ENCODE measurements around the gene ADCY1. TPM values are rescaled to one million over a fixed set of nuclear protein-coding genes. Genes with fewer than 3 reads are reported as not detected.

ADCY1 gene
- total and polyA plus RNA-seq, 2 donors (not counting 3 experiments of a cell fraction or from before 2014, with no cell fraction given) = 0.52 to 1.6 TPM

- FAIRE-seq (no peak), DNase-seq (ENCODE audit: low read depth, low spot score) (no peak)
- intact Hi-C loops (cut with micrococcal nuclease) = loop anchor here (10.0 kb wide), 1 partner anchor 268 kb away; no protein-coding TSS in a partner anchor
- no peak overlapping the region for H3K4me3 ChIP-seq (replicated peaks in 1 of 3; ENCODE audit: insufficient read depth in 1 of 3, low read depth in 1 of 3, low read length in 3 of 3)
- H3K9ac ChIP-seq (replicated peaks; ENCODE audit: extremely low read depth, insufficient read depth, low read length) = no peak overlapping the region
- H3K4me1 ChIP-seq (ENCODE audit: control insufficient read depth, extremely low read depth, insufficient read depth, low read length) = no peaks in the 10 kb centered on the region
- POLR2A ChIA-PET = no interaction called here
- dilution Hi-C loops (cut with MboI; ENCODE audit: extremely low pct_ligation_motif_present, low sequenced_read_pairs) = no loop called here
- H3K27me3 ChIP-seq (ENCODE audit: control insufficient read depth in 2 of 2, insufficient read depth in 2 of 2, low read length in 2 of 2) = peaks cover 0 to 2% of the 10 kb centered on the region in 2 experiments
- H3K27ac ChIP-seq (ENCODE audit: insufficient read depth, low read depth, low read length) = no peak overlapping the region
- no peaks in the 10 kb centered on the region for H3K9me1 ChIP-seq (replicated peaks; ENCODE audit: control insufficient read depth, extremely low read depth, insufficient read depth, low read length)
- no peak overlapping the region for H2AFZ ChIP-seq (ENCODE audit: low read depth, low read length)
- H3K36me3 ChIP-seq (ENCODE audit: control insufficient read depth in 2 of 2, extremely low read depth in 1 of 2, insufficient read depth in 2 of 2, low read length in 2 of 2) = no peaks in the 10 kb centered on the region
- no peak overlapping the region for H3K4me2 ChIP-seq (ENCODE audit: insufficient read depth, low read length)
- CTCF ChIA-PET = interaction anchor here (0.6 kb wide), 1 partner anchor 1050 kb away, joined by 3 read pairs; no protein-coding TSS in a partner anchor
- no peaks in the 10 kb centered on the region for H4K20me1 ChIP-seq (replicated peaks; ENCODE audit: control insufficient read depth, extremely low read depth, insufficient read depth, low read length)
- H3K79me2 ChIP-seq (ENCODE audit: control insufficient read depth, insufficient read depth, low read length) = no peaks in the 10 kb centered on the region
- no TSS peak for BruUV-seq (replicated peaks)
- H3K9me3 ChIP-seq (replicated peaks; ENCODE audit: control insufficient read depth, insufficient read depth, low read length) = no peaks in the 10 kb centered on the region
- TF ChIP-seq JUN (IDR thresholded peaks at IDR 0.05; ENCODE audit: borderline replicate concordance, insufficient read depth, insufficient read length, low read depth) (no peak), EZH2 (IDR thresholded peaks at IDR 0.05; ENCODE audit: borderline replicate concordance, low read depth, low read length, severe bottlenecking) (no peak), POLR2A (IDR thresholded peaks at IDR 0.05; ENCODE audit: low read depth, low read length) (no peak), FOS (IDR thresholded peaks at IDR 0.05; ENCODE audit: borderline replicate concordance, insufficient read depth, low read length) (no peak), MYC (IDR thresholded peaks at IDR 0.05; ENCODE audit: low read depth, low read length) (no peak), MAX (IDR thresholded peaks at IDR 0.05; ENCODE audit: insufficient read depth, insufficient read length) (no peak), POLR2AphosphoS5 (IDR thresholded peaks at IDR 0.05; ENCODE audit: insufficient read depth, low read depth, low read length) (no peak), CTCF (IDR thresholded peaks at IDR 0.05; ENCODE audit: extremely low read depth in 1 of 2, insufficient read depth in 1 of 2, low read depth in 1 of 2, low read length in 2 of 2) (no peak), GATA2 (IDR thresholded peaks at IDR 0.05; ENCODE audit: insufficient read depth, insufficient read length, low read depth, low read length) (no peak)
Observed at GRCh38 chr7:45586542-45587520, 12.7 kb downstream of the ADCY1 start.

All from endothelial cell of umbilical vein (primary cell).